Right atrium auricular region (tissue), 2 donors: ENCODE data around the gene GART. TPM values are rescaled to one million over a fixed set of nuclear protein-coding genes. Genes with fewer than 3 reads are reported as not detected.
"Not testable (repeated sequence)": the region's sequence is repeated elsewhere in the genome, so short reads cannot be mapped to it uniquely, and the experiment has no call there.

ENCODE experiments used
- DNase-seq: peaks from one replicate; pipeline ENCODE4 v3.0.0-alpha.2; 2019; ENCODE audit warnings: low spot score
- H3K27ac ChIP-seq, 2 donors: fragments of 200-600 bp; sonication (generic); 1 replicate in 1 of 2; 2 replicates in 1 of 2; pipeline ENCODE4 v1.5.1; 2016 to 2019
- H3K27me3 ChIP-seq, 2 donors: fragments of 200-600 bp; sonication (generic); one replicate each; pipeline versions ENCODE4 v1.5.1 to v1.6.0; 2017 to 2019
- H3K36me3 ChIP-seq: fragments of 200-600 bp; sonication (generic); one replicate; pipeline ENCODE4 v1.5.1; 2016
- H3K4me1 ChIP-seq, 2 donors: fragments of 200-600 bp; sonication (generic); one replicate each; pipeline versions ENCODE4 v1.5.1 to v1.6.0; 2017 to 2019
- H3K4me3 ChIP-seq, 2 donors: fragments of 200-600 bp; sonication (generic); 1 replicate in 1 of 2; 2 replicates in 1 of 2; pipeline ENCODE4 v1.5.1; 2017 to 2019; ENCODE audit warnings: mild to moderate bottlenecking in 1 of 2, moderate library complexity in 1 of 2
- H3K9me3 ChIP-seq, 2 donors: fragments of 200-600 bp; sonication (generic); one replicate each; pipeline ENCODE4 v1.5.1; 2019
- CTCF ChIP-seq, 2 donors: fragments of 200-600 bp; sonication (generic); IDR thresholded peaks; one replicate each; pipeline ENCODE4 v1.5.1; 2019; ENCODE audit warnings: antibody characterized with exemption in 2 of 2
- total RNA-seq, 2 donors: library from RNA; depleted of rRNA; stranded (reverse); fragments of >200 nt; gene quantifications; one replicate each; pipeline ENCODE4 v1.1.0, GENCODE V29; 2016

Gene GART
- total RNA-seq, 2 donors from 2014 or later, result 29.7 to 32.5 TPM

GRCh38 chr21:33514229-33514628 lies 27.7 kb downstream of the GART start:
- no peaks in the 10 kb centered on the region for H3K4me1 ChIP-seq
- H3K27me3 ChIP-seq, result no peaks in the 10 kb centered on the region
- no peak for DNase-seq
- H3K4me3 ChIP-seq, result no peak overlapping the region
- no peak for TF ChIP-seq CTCF (IDR thresholded peaks at IDR 0.05)
- no peak overlapping the region for H3K27ac ChIP-seq
- no peaks in the 10 kb centered on the region for H3K9me3 ChIP-seq
- H3K36me3 ChIP-seq, result peaks cover 86% of the 10 kb centered on the region

DNA sequence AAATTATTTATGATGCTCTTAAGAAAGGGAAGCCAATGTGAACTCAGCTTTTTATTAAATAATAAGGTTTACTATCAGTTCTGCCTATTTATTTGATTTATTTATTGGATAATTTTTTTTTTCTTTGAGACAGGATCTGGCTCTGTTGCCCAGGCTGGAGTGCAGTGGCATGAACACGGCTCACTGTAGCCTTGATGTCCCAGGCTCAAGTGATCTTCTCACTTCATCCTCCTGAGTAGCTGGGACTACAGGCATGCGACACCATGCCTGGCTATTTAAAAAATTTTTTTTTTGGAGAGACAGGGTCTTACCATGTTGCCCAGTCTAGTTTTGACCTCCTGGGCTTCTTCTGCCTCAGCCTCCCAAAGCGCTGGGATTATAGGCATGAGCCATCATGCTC lies 29.4 kb downstream of the GART start:
- no peak for DNase-seq
- TF ChIP-seq CTCF (IDR thresholded peaks at IDR 0.05), result no peak
- Histone ChIP-seq H3K36me3 (peaks cover 71% of the 10 kb centered on the region), H3K4me1 (no peaks in the 10 kb centered on the region), H3K27me3 (no peaks in the 10 kb centered on the region), H3K9me3 (no peaks in the 10 kb centered on the region), H3K4me3 (no peak overlapping the region), H3K27ac (no peak overlapping the region)

DNA sequence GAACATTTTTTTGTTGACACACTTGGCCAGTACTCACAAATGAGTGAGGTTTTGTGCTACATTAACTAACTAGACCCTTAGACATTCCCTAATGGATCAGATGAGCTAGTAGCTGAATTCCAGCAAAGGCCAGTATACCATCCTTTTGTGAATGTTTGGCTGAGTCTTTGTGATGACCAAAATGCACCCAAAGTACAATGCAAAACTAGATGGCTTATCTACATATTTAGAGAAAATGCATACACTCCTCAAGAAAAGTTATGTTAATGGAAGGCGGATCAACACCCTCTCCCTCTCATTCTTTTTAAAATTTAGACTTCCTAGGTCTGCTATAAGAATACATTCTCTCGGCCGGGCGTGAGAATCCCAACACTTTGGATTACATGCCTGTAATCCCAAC lies 30.3 kb downstream of the GART start:
- Histone ChIP-seq H3K4me1 (no peaks in the 10 kb centered on the region), H3K9me3 (no peaks in the 10 kb centered on the region), H3K36me3 (peaks cover 63% of the 10 kb centered on the region), H3K4me3 (no peak overlapping the region), H3K27me3 (no peaks in the 10 kb centered on the region), H3K27ac (no peak overlapping the region)
- no peak for DNase-seq
- TF ChIP-seq CTCF (IDR thresholded peaks at IDR 0.05), result no peak

DNA sequence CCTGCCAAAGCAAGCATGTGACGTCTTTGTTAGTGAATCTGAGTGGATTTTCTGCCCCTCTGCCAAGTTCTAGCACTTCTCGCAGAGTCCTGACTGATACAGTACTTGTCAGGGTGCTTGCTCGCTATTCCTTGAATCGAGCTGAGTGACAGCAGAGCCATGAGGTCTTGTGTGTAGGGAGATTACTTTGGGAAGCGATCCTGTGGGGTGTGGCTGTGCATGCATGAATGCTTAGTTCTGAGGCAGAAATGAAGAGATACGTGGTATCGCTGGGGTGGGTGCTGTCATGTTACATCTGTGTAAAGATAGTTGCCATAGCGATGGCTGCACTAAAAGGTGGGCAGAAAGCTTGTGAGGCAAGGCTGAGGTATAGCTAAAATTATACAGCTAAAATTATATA lies 31.1 kb downstream of the GART start:
- Histone ChIP-seq H3K27ac (no peak overlapping the region), H3K4me1 (no peaks in the 10 kb centered on the region), H3K36me3 (peaks cover 56% of the 10 kb centered on the region), H3K27me3 (no peaks in the 10 kb centered on the region), H3K9me3 (no peaks in the 10 kb centered on the region), H3K4me3 (no peak overlapping the region)
- DNase-seq, result no peak
- no peak for TF ChIP-seq CTCF (IDR thresholded peaks at IDR 0.05)

GRCh38 chr21:33507003-33507402 lies 34.9 kb downstream of the GART start:
- not testable (repeated sequence) for H3K4me3 ChIP-seq, DNase-seq, H3K4me1 ChIP-seq, H3K27ac ChIP-seq, H3K9me3 ChIP-seq, H3K27me3 ChIP-seq
- H3K36me3 ChIP-seq, result peaks cover 46% of the 10 kb centered on the region

DNA sequence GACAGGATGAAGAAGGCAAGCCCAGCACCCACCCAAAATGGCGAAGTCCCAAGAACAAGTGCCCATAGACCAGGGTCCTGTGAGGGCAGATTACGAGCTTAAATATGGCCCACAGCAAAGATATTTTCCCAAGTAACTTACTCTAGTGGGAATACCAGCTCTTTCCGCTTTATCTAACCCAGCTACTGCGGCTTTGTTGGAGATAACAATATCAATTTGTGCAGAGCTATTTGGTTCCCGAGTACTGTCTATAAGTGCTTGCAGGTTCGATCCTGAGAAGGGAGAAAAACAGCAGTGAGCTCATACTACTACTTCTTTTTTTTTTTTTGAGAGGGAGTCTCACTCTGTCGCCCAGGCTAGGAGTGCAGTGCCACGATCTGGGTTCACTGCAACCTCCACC lies 36.1 kb downstream of the GART start:
- no peak for TF ChIP-seq CTCF (IDR thresholded peaks at IDR 0.05)

More for the DNA sequence above, 36.1 kb downstream of the GART start:
- Histone ChIP-seq H3K36me3 (peaks cover 34% of the 10 kb centered on the region), H3K27ac (no peak overlapping the region), H3K4me1 (no peaks in the 10 kb centered on the region), H3K27me3 (no peaks in the 10 kb centered on the region), H3K9me3 (no peaks in the 10 kb centered on the region), H3K4me3 (no peak overlapping the region)
- DNase-seq, result no peak
